ENCODE data around the gene UNC50. TPM values are rescaled to one million over a fixed set of nuclear protein-coding genes. Genes with fewer than 3 reads are reported as not detected.

Gene UNC50
- polyA plus RNA-seq, 1 donor (not counting 4 experiments of a cell fraction or from before 2014, with no cell fraction given), result 75.2 TPM

GRCh38 chr2:98647636-98648035, 39.2 kb downstream of the UNC50 start:
- Histone ChIP-seq H3K27me3 (ENCODE audit: control insufficient read depth, extremely low read depth, insufficient read depth, low read length) (no peaks in the 10 kb centered on the region), H3K79me2 (ENCODE audit: control insufficient read depth, insufficient read depth, low read length) (no peaks in the 10 kb centered on the region), H2AFZ (ENCODE audit: control insufficient read depth, low read length) (no peak overlapping the region), H3K4me3 (ENCODE audit: control insufficient read depth in 2 of 3, extremely low read depth in 1 of 3, insufficient read depth in 2 of 3, low read depth in 1 of 3, low read length in 3 of 3) (no peak overlapping the region), H3K4me1 (ENCODE audit: control insufficient read depth, extremely low read depth, insufficient read depth, low read length) (peaks cover 3% of the 10 kb centered on the region), H3K4me2 (ENCODE audit: control insufficient read depth, extremely low read depth, insufficient read depth, low read depth, low read length) (no peak overlapping the region), H3K9me3 (ENCODE audit: control insufficient read depth, low read depth, low read length) (no peaks in the 10 kb centered on the region), H3K9me1 (ENCODE audit: control insufficient read depth, extremely low read depth, insufficient read depth, low read length) (no peaks in the 10 kb centered on the region), H4K20me1 (ENCODE audit: control insufficient read depth, extremely low read depth, insufficient read depth, low read length) (no peaks in the 10 kb centered on the region), H3K36me3 (ENCODE audit: control insufficient read depth in 2 of 2, extremely low read depth in 1 of 2, insufficient read depth in 2 of 2, low read length in 2 of 2) (no peaks in the 10 kb centered on the region), H3K27ac (ENCODE audit: control insufficient read depth, insufficient read depth, low read length) (no peak overlapping the region), H3K9ac (ENCODE audit: control insufficient read depth, extremely low read depth, insufficient read depth, low read length) (no peak overlapping the region)
- DNase-seq (ENCODE audit: low read depth, low spot score), result peak; percentile 61
- dilution Hi-C loops (cut with MboI; ENCODE audit: extremely low pct_ligation_motif_present, low sequenced_read_pairs), result no loop called here
- no peak for TF ChIP-seq EZH2 (IDR thresholded peaks at IDR 0.05; ENCODE audit: low read length)
- no peak for TF ChIP-seq CTCF (optimal IDR thresholded peaks at IDR 0.05 in 1 of 3, IDR thresholded peaks at IDR 0.05 in 1 of 3, conservative IDR thresholded peaks at IDR 0.05 in 1 of 3; ENCODE audit: extremely low read depth in 1 of 3, insufficient read depth in 2 of 3, low read length in 3 of 3)
- peak; percentile 78 for FAIRE-seq

GRCh38 chr2:98648451-98648850, 40.1 kb downstream of the UNC50 start:
- H3K9ac ChIP-seq (ENCODE audit: control insufficient read depth, extremely low read depth, insufficient read depth, low read length), result no peak overlapping the region
- no peaks in the 10 kb centered on the region for H3K36me3 ChIP-seq (ENCODE audit: control insufficient read depth in 2 of 2, extremely low read depth in 1 of 2, insufficient read depth in 2 of 2, low read length in 2 of 2)
- no peak overlapping the region for H3K27ac ChIP-seq (ENCODE audit: control insufficient read depth, insufficient read depth, low read length)
- H3K9me3 ChIP-seq (ENCODE audit: control insufficient read depth, low read depth, low read length), result no peaks in the 10 kb centered on the region
- no peak overlapping the region for H3K4me3 ChIP-seq (ENCODE audit: control insufficient read depth in 2 of 3, extremely low read depth in 1 of 3, insufficient read depth in 2 of 3, low read depth in 1 of 3, low read length in 3 of 3)
- DNase-seq (ENCODE audit: low read depth, low spot score) (no peak), FAIRE-seq (no peak)
- no peaks in the 10 kb centered on the region for H3K9me1 ChIP-seq (ENCODE audit: control insufficient read depth, extremely low read depth, insufficient read depth, low read length)
- H3K27me3 ChIP-seq (ENCODE audit: control insufficient read depth, extremely low read depth, insufficient read depth, low read length), result no peaks in the 10 kb centered on the region
- H3K4me1 ChIP-seq (ENCODE audit: control insufficient read depth, extremely low read depth, insufficient read depth, low read length), result peaks cover 3% of the 10 kb centered on the region
- no peaks in the 10 kb centered on the region for H3K79me2 ChIP-seq (ENCODE audit: control insufficient read depth, insufficient read depth, low read length)
- no peak overlapping the region for H2AFZ ChIP-seq (ENCODE audit: control insufficient read depth, low read length)
- no peak overlapping the region for H3K4me2 ChIP-seq (ENCODE audit: control insufficient read depth, extremely low read depth, insufficient read depth, low read depth, low read length)
- TF ChIP-seq EZH2 (IDR thresholded peaks at IDR 0.05; ENCODE audit: low read length), result no peak
- TF ChIP-seq CTCF (optimal IDR thresholded peaks at IDR 0.05 in 1 of 3, IDR thresholded peaks at IDR 0.05 in 1 of 3, conservative IDR thresholded peaks at IDR 0.05 in 1 of 3; ENCODE audit: extremely low read depth in 1 of 3, insufficient read depth in 2 of 3, low read length in 3 of 3), result no peak
- dilution Hi-C loops (cut with MboI; ENCODE audit: extremely low pct_ligation_motif_present, low sequenced_read_pairs), result no loop called here
- no peaks in the 10 kb centered on the region for H4K20me1 ChIP-seq (ENCODE audit: control insufficient read depth, extremely low read depth, insufficient read depth, low read length)

Measured in keratinocyte (primary cell).